WI38 (cell line): ENCODE measurements around the gene PARD3B.

Source experiments
- H3K4me3 ChIP-seq: 2 replicates; pipeline ENCODE4 v1.5.1; 2011; ENCODE audit warnings: low read depth, mild to moderate bottlenecking, control low read depth, low read length
- CTCF ChIP-seq: IDR thresholded peaks from 2 replicates; pipeline ENCODE4 v1.5.1; 2012; ENCODE audit warnings: low read depth, mild to moderate bottlenecking, control low read depth, low read length

PARD3B gene

GRCh38 chr2:205010196-205010595 is 464.9 kb downstream of the PARD3B start:
- no peak overlapping the region for H3K4me3 ChIP-seq
- no peak for TF ChIP-seq CTCF

- no peak for TF ChIP-seq CTCF
- no peak overlapping the region for H3K4me3 ChIP-seq
Measured at GRCh38 chr2:205011031-205011430, 465.8 kb downstream of the PARD3B start.

- no peak for TF ChIP-seq CTCF
- H3K4me3 ChIP-seq = no peak overlapping the region
Measured at GRCh38 chr2:205012961-205013360, 467.7 kb downstream of the PARD3B start.

GRCh38 chr2:205013586-205013985 is 468.3 kb downstream of the PARD3B start:
- TF ChIP-seq CTCF = no peak

GRCh38 chr2:205014201-205014600 is 468.9 kb downstream of the PARD3B start:
- TF ChIP-seq CTCF = no peak
- H3K4me3 ChIP-seq = no peak overlapping the region

More at GRCh38 chr2:205013586-205013985, 468.3 kb downstream of the PARD3B start:
- no peak overlapping the region for H3K4me3 ChIP-seq

GRCh38 chr2:205017381-205017780 is 472.1 kb downstream of the PARD3B start:
- no peak overlapping the region for H3K4me3 ChIP-seq
- TF ChIP-seq CTCF = no peak

- no peak for TF ChIP-seq CTCF
Measured at GRCh38 chr2:205017912-205018311, 472.6 kb downstream of the PARD3B start.

More at GRCh38 chr2:205017912-205018311, 472.6 kb downstream of the PARD3B start:
- H3K4me3 ChIP-seq = no peak overlapping the region
